HFFc6 (cell line): ENCODE measurements around the gene SH3BGRL. TPM values are rescaled to one million over a fixed set of nuclear protein-coding genes. Genes with fewer than 3 reads are reported as not detected.

Experiments
- DNase-seq: peaks from one replicate; pipeline ENCODE4 v3.0.0-alpha.2; 2018
- H3K27ac Mint-ChIP-seq: 2 replicates; pipeline ENCODE4 v1.8.0; 2020; ENCODE audit warnings: mild to moderate bottlenecking, mixed read lengths
- H3K27me3 Mint-ChIP-seq: 2 replicates; pipeline ENCODE4 v1.8.0; 2021; ENCODE audit warnings: mild to moderate bottlenecking, moderate library complexity, mixed read lengths; ENCODE audit not compliant: insufficient read depth
- H3K36me3 Mint-ChIP-seq: 2 replicates; pipeline ENCODE4 v1.8.0; 2021; ENCODE audit warnings: low read depth, mixed read lengths
- H3K4me1 Mint-ChIP-seq: 2 replicates; pipeline ENCODE4 v1.8.0; 2020; ENCODE audit warnings: low read depth, mixed read lengths
- H3K4me3 Mint-ChIP-seq: 2 replicates; pipeline ENCODE4 v1.8.0; 2020; ENCODE audit warnings: mild to moderate bottlenecking, moderate library complexity, mixed read lengths
- H3K9me3 Mint-ChIP-seq: 2 replicates; pipeline ENCODE4 v1.8.0; 2020; ENCODE audit warnings: mild to moderate bottlenecking, mixed read lengths
- CTCF ChIP-seq: fragments of 200-600 bp; sonication (generic); IDR thresholded peaks from 2 replicates; pipeline ENCODE4 v1.5.0; 2021; ENCODE audit warnings: antibody characterized with exemption, mild to moderate bottlenecking
- total RNA-seq, 6 experiments: library from RNA; stranded (reverse); fragmentation: NEBNext Ultra II Directional; extraction: Animal tissue kit (Norgen Biotek cat#: 25700); gene quantifications; 2 replicates in 1 of 6; 3 replicates in 5 of 6; pipeline ENCODE4 v1.2.3, GENCODE V29; 2021

Gene SH3BGRL
- total RNA-seq, 6 experiments from 2014 or later: 77.8 to 90.3 (median 81.2) TPM

- no peak for DNase-seq
- H3K4me1 Mint-ChIP-seq: peaks cover 18% of the 10 kb centered on the region
- H3K9me3 Mint-ChIP-seq: no peaks in the 10 kb centered on the region
- peak overlapping the region; percentile 96 for H3K27ac Mint-ChIP-seq
- TF ChIP-seq CTCF: no peak
- no peaks in the 10 kb centered on the region; the same call in 1 of the 2 replicates for H3K27me3 Mint-ChIP-seq
- peaks cover 6% of the 10 kb centered on the region for H3K36me3 Mint-ChIP-seq
- H3K4me3 Mint-ChIP-seq: peak overlapping the region; percentile 97
Measured at GRCh38 chrX:81201071-81201470, 831 bp upstream of the SH3BGRL start.

DNA sequence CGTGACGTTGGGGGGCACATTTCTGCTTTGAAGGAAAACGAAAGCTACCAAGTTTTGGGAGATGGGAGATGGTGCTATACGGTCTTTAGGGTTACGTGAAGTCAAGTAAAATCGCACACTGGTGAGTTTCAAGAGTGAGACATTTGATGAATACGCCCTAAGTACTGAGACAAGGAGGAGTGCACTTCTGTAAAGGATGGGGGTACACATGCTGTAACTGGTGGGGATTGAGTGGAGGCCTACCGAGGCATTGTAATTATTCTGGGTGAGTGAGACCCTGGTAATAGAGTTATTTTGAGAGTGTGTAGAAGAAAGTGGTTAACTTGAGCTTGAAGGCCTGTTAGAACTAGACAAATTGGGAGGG, 536 bp downstream of the SH3BGRL start:
- peak overlapping the region; percentile 97 for H3K4me3 Mint-ChIP-seq
- peak overlapping the region; percentile 96 for H3K27ac Mint-ChIP-seq
- DNase-seq: no peak
- no peak for TF ChIP-seq CTCF
- peaks cover 6% of the 10 kb centered on the region for H3K36me3 Mint-ChIP-seq
- no peaks in the 10 kb centered on the region for H3K9me3 Mint-ChIP-seq
- H3K27me3 Mint-ChIP-seq: no peaks in the 10 kb centered on the region; the same call in 1 of the 2 replicates
- peaks cover 18% of the 10 kb centered on the region for H3K4me1 Mint-ChIP-seq

GRCh38 chrX:81202943-81203342, 1.0 kb downstream of the SH3BGRL start:
- Mint-ChIP-seq H3K27me3 (no peaks in the 10 kb centered on the region; the same call in 1 of the 2 replicates), H3K4me3 (peak overlapping the region; percentile 97), H3K36me3 (peaks cover 6% of the 10 kb centered on the region), H3K4me1 (peaks cover 18% of the 10 kb centered on the region), H3K9me3 (no peaks in the 10 kb centered on the region), H3K27ac (peak overlapping the region; percentile 96)
- TF ChIP-seq CTCF: no peak
- DNase-seq: no peak

GRCh38 chrX:81205551-81205950, 3.6 kb downstream of the SH3BGRL start:
- H3K27me3 Mint-ChIP-seq: no peaks in the 10 kb centered on the region; the same call in 1 of the 2 replicates
- no peaks in the 10 kb centered on the region for H3K9me3 Mint-ChIP-seq
- peaks cover 18% of the 10 kb centered on the region for H3K4me1 Mint-ChIP-seq
- no peak for TF ChIP-seq CTCF
- DNase-seq: no peak
- no peak overlapping the region for H3K27ac Mint-ChIP-seq
- H3K36me3 Mint-ChIP-seq: peaks cover 6% of the 10 kb centered on the region
- H3K4me3 Mint-ChIP-seq: no peak overlapping the region

GRCh38 chrX:81206476-81206875, 4.6 kb downstream of the SH3BGRL start:
- peaks cover 18% of the 10 kb centered on the region for H3K4me1 Mint-ChIP-seq
- TF ChIP-seq CTCF: no peak
- H3K27me3 Mint-ChIP-seq: no peaks in the 10 kb centered on the region
- H3K4me3 Mint-ChIP-seq: no peak overlapping the region
- H3K9me3 Mint-ChIP-seq: no peaks in the 10 kb centered on the region
- H3K27ac Mint-ChIP-seq: no peak overlapping the region
- no peak for DNase-seq
- peaks cover 6% of the 10 kb centered on the region for H3K36me3 Mint-ChIP-seq

- peaks cover 6% of the 10 kb centered on the region for H3K36me3 Mint-ChIP-seq
- H3K27ac Mint-ChIP-seq: no peak overlapping the region
- H3K27me3 Mint-ChIP-seq: no peaks in the 10 kb centered on the region
- H3K4me3 Mint-ChIP-seq: no peak overlapping the region
- no peak for TF ChIP-seq CTCF
- no peak for DNase-seq
- peaks cover 8% of the 10 kb centered on the region for H3K4me1 Mint-ChIP-seq
- H3K9me3 Mint-ChIP-seq: no peaks in the 10 kb centered on the region
Measured at GRCh38 chrX:81208916-81209315, 7.0 kb downstream of the SH3BGRL start.
